ENCODE measurements around the gene UBE2E1. TPM values are rescaled to one million over a fixed set of nuclear protein-coding genes. Genes with fewer than 3 reads are reported as not detected.

UBE2E1 gene
- total RNA-seq, 1 donor from 2014 or later = 124 TPM

GRCh38 chr3:23889950-23890349 lies 84.2 kb downstream of the UBE2E1 start:
- Histone ChIP-seq H3K4me3 (ENCODE audit: low read depth, low read length) (no peak overlapping the region), H3K36me3 (ENCODE audit: control insufficient read depth, insufficient read depth, low read length) (no peaks in the 10 kb centered on the region), H3K27me3 (ENCODE audit: control insufficient read depth, insufficient read depth, low read length) (no peaks in the 10 kb centered on the region)
- TF ChIP-seq, protein P1, sequence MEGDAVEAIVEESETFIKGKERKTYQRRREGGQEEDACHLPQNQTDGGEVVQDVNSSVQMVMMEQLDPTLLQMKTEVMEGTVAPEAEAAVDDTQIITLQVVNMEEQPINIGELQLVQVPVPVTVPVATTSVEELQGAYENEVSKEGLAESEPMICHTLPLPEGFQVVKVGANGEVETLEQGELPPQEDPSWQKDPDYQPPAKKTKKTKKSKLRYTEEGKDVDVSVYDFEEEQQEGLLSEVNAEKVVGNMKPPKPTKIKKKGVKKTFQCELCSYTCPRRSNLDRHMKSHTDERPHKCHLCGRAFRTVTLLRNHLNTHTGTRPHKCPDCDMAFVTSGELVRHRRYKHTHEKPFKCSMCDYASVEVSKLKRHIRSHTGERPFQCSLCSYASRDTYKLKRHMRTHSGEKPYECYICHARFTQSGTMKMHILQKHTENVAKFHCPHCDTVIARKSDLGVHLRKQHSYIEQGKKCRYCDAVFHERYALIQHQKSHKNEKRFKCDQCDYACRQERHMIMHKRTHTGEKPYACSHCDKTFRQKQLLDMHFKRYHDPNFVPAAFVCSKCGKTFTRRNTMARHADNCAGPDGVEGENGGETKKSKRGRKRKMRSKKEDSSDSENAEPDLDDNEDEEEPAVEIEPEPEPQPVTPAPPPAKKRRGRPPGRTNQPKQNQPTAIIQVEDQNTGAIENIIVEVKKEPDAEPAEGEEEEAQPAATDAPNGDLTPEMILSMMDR (IDR thresholded peaks at IDR 0.05; ENCODE audit: insufficient read depth, low read length, severe bottlenecking) = no peak
- DNase-seq (ENCODE audit: low read depth) (no peak), FAIRE-seq (no peak)

DNA sequence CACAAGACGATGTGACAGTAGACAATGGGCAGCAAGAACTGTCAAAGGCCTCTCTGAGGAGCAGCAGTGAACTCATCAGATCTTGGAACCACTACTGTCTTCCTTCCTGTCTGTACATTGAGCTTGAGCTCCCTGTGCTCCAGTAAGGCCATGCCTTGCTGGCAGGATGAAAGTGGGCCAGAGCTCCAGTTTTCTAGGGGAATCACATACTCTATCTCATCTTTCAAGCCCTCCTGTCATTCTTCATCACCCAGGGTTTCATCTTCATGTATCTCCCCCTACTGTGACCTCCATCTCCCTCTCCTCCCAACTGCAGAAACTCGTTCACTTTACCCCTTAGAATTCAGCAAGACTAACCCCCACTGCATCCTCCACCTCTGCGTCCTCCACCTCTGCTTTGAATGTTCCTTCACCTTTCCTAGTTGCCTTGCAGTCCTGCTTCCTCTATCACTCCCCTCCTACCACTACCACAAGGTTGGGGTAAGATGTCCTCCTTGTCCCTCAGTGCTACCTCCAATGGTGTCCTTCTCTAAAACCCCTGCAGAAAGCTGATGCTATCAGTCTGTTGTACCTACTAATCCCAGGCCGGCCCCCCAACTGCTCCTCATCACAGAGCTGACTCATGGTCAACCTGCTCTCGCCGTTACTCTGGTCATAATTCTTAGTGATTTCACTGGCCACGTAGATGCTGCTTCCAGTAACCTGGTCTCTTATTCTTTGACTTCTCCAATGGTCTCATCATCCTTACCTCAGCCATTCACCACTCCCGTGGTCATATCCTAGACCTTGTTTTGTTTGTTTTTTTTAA lies 88.7 kb downstream of the UBE2E1 start:
- DNase-seq (ENCODE audit: low read depth) = no peak
- H3K4me3 ChIP-seq (ENCODE audit: low read depth, low read length) = no peak overlapping the region
- no peak for FAIRE-seq
- no peaks in the 10 kb centered on the region for H3K27me3 ChIP-seq (ENCODE audit: control insufficient read depth, insufficient read depth, low read length)
- TF ChIP-seq, protein P1 (IDR thresholded peaks at IDR 0.05; ENCODE audit: insufficient read depth, low read length, severe bottlenecking) = no peak
- H3K36me3 ChIP-seq (ENCODE audit: control insufficient read depth, insufficient read depth, low read length) = no peaks in the 10 kb centered on the region

GRCh38 chr3:23895181-23895580 lies 89.4 kb downstream of the UBE2E1 start:
- Histone ChIP-seq H3K27me3 (ENCODE audit: control insufficient read depth, insufficient read depth, low read length) (no peaks in the 10 kb centered on the region), H3K36me3 (ENCODE audit: control insufficient read depth, insufficient read depth, low read length) (no peaks in the 10 kb centered on the region), H3K4me3 (ENCODE audit: low read depth, low read length) (no peak overlapping the region)
- no peak for DNase-seq (ENCODE audit: low read depth)
- no peak for FAIRE-seq
- TF ChIP-seq, protein P1 (IDR thresholded peaks at IDR 0.05; ENCODE audit: insufficient read depth, low read length, severe bottlenecking) = no peak

DNA sequence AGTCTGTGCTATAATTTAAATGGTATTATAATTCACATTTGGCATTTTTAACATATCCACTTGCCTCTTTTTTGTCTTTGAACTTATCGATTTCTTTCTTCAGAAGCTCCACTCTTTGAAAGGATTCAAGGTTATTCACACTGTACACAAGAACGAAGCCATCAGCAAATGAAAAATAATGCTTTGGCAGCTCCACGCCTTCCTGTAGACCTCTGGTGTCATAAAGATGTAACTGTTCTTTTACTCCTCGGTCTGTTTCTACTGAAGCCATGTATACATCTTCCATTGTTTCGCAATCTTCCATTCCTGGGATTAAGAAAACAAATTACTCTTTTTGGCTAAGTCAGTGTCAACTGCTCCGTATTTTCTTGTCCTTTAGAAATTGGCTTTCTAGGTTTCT lies 95.0 kb downstream of the UBE2E1 start:
- DNase-seq (ENCODE audit: low read depth) = no peak
- H3K36me3 ChIP-seq (ENCODE audit: control insufficient read depth, insufficient read depth, low read length) = no peaks in the 10 kb centered on the region
- H3K4me3 ChIP-seq (ENCODE audit: low read depth, low read length) = no peak overlapping the region
- H3K27me3 ChIP-seq (ENCODE audit: control insufficient read depth, insufficient read depth, low read length) = no peaks in the 10 kb centered on the region
- no peak for FAIRE-seq
- TF ChIP-seq, protein P1 (IDR thresholded peaks at IDR 0.05; ENCODE audit: insufficient read depth, low read length, severe bottlenecking) = no peak

DNA sequence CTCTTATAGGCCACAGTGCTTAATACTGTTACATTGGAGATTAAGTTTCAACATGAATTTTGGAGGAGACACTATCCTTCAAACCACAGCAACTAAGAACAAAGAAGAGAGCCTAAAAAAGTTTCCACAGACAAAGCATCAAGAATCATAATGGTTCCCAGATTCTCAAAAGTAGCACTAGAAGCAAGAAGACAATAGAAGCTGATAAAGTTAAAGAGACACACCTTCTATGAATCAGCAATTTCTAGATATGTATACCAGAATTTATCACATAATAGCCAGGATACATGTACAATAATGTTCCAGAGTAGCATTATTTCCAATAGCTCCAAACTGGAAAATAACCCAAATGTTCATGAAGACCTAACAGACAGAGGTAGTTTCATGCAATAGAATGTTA lies 98.8 kb downstream of the UBE2E1 start:
- Histone ChIP-seq H3K4me3 (ENCODE audit: low read depth, low read length) (no peak overlapping the region), H3K27me3 (ENCODE audit: control insufficient read depth, insufficient read depth, low read length) (no peaks in the 10 kb centered on the region), H3K36me3 (ENCODE audit: control insufficient read depth, insufficient read depth, low read length) (no peaks in the 10 kb centered on the region)
- TF ChIP-seq, protein P1 (IDR thresholded peaks at IDR 0.05; ENCODE audit: insufficient read depth, low read length, severe bottlenecking) = no peak
- no peak for DNase-seq (ENCODE audit: low read depth)
- FAIRE-seq = no peak

DNA sequence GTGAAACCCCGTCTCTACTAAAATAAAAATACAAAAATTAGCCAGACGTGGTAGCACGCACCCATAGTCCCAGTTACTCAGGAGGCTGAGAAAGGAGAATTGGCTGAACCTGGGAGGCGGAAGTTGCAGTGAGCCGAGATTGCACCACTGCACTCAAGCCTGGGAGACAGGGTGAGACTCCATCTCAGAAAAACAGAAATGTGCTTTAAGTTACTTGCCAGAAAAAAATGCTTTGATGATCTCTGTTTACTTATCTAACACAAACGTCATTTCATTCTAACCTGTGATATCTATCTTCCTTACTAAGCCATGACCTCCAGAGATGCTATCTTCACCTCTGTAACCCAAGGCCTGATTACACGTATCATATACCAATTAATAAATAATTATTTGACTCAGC lies 103.6 kb downstream of the UBE2E1 start:
- FAIRE-seq (no peak), DNase-seq (ENCODE audit: low read depth) (no peak)
- no peaks in the 10 kb centered on the region for H3K36me3 ChIP-seq (ENCODE audit: control insufficient read depth, insufficient read depth, low read length)
- no peaks in the 10 kb centered on the region for H3K27me3 ChIP-seq (ENCODE audit: control insufficient read depth, insufficient read depth, low read length)
- no peak overlapping the region for H3K4me3 ChIP-seq (ENCODE audit: low read depth, low read length)
- TF ChIP-seq, protein P1 (IDR thresholded peaks at IDR 0.05; ENCODE audit: insufficient read depth, low read length, severe bottlenecking) = no peak

Measured in bronchial epithelial cell (primary cell).